ENCODE results near the gene PRR4.

GRCh38 chr12:10838461-10838860 lies 10.8 kb downstream of the PRR4 start:
- TF ChIP-seq CTCF (IDR thresholded peaks at IDR 0.05; ENCODE audit: low read depth, low read length) (no peak), EZH2phosphoT487 (IDR thresholded peaks at IDR 0.05; ENCODE audit: low read depth) (no peak)
